HUES64 (cell line): Measurements from ENCODE around the gene NUDT4B. TPM values are rescaled to one million over a fixed set of nuclear protein-coding genes. Genes with fewer than 3 reads are reported as not detected.
"Not testable (repeated sequence)": the region's sequence is repeated elsewhere in the genome, so short reads cannot be mapped to it uniquely, and the experiment has no call there.

Source experiments
- H3K27ac ChIP-seq: 2 replicates; pipeline ENCODE4 v1.7.0; 2013; ENCODE audit warnings: low read depth, low read length, inconsistent platforms
- H3K27me3 ChIP-seq: 2 replicates; pipeline ENCODE4 v1.6.1; 2013; ENCODE audit warnings: mild to moderate bottlenecking, low read length; ENCODE audit not compliant: insufficient read depth
- H3K36me3 ChIP-seq: 2 replicates; pipeline ENCODE4 v1.6.1; 2013; ENCODE audit warnings: mild to moderate bottlenecking, low read length; ENCODE audit not compliant: insufficient read depth
- H3K4me1 ChIP-seq: 2 replicates; pipeline ENCODE4 v1.6.1; 2013; ENCODE audit warnings: mild to moderate bottlenecking, low read length, moderate library complexity; ENCODE audit not compliant: insufficient read depth
- H3K4me3 ChIP-seq: 2 replicates; pipeline ENCODE4 v1.5.1; 2013; ENCODE audit warnings: mild to moderate bottlenecking, low read length, moderate library complexity
- H3K9ac ChIP-seq: 2 replicates; pipeline ENCODE4 v1.6.1; 2013; ENCODE audit warnings: mild to moderate bottlenecking, low read depth, low read length
- H3K9me3 ChIP-seq: 2 replicates; pipeline ENCODE4 v1.6.1; 2013; ENCODE audit warnings: low read depth, low read length; ENCODE audit not compliant: insufficient read depth
- WGBS: fragments of 150-250, 120-280 bp; methylation state at CpG from one replicate; pipeline ENCODE4 v1.1.7; 2013; ENCODE audit warnings: missing lambda C conversion rate; 5-methylcytosine and 5-hydroxymethylcytosine counted together
- polyA plus RNA-seq, 2 experiments: library from polyadenylated mRNA; stranded (reverse); fragments of 50-300 nt; gene quantifications; one replicate each; pipeline ENCODE4 v1.2.3, GENCODE V29; 2013

The NUDT4B gene
- polyA plus RNA-seq (2013, experiment 1 of 2) = 3.4 TPM
- 2.1 TPM for polyA plus RNA-seq (2013, experiment 2 of 2)

DNA sequence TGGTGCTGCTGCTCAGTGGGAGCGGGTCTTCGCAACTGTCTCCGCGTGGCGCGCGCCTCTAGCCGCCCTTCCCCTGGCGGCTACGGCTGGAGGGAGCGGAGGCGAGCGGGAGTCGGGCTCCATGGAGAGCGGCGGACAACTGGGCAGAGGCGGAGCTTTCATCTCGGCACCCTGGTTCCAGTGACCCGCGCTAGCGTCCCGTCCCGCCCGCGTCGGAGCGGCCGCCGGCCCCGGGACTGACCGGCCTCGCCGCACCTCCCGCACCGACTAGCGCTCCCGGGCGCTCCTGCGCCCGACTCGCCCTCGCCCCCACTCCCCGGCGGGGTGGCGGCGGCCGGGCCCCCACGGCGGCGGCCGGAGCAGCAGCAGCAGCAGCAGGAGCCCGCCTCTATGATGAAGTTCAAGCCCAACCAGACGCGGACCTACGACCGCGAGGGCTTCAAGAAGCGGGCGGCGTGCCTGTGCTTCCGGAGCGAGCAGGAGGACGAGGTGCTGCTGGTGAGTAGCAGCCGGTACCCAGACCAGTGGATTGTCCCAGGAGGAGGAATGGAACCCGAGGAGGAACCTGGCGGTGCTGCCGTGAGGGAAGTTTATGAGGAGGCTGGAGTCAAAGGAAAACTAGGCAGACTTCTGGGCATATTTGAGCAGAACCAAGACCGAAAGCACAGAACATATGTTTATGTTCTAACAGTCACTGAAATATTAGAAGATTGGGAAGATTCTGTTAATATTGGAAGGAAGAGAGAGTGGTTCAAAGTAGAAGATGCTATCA lies at the start of gene NUDT4B:
Gene NUDT4B (plus strand): TSS at position 212 of the 772 bp plus-strand sequence. CDS start 179 bp downstream, at position 391.
- WGBS = no CpG with 5 or more reads among the region's 68 CpGs
- H3K4me3 ChIP-seq, H3K9ac ChIP-seq, H3K4me1 ChIP-seq, H3K36me3 ChIP-seq, H3K27ac ChIP-seq, H3K9me3 ChIP-seq, H3K27me3 ChIP-seq: not testable (repeated sequence)

DNA sequence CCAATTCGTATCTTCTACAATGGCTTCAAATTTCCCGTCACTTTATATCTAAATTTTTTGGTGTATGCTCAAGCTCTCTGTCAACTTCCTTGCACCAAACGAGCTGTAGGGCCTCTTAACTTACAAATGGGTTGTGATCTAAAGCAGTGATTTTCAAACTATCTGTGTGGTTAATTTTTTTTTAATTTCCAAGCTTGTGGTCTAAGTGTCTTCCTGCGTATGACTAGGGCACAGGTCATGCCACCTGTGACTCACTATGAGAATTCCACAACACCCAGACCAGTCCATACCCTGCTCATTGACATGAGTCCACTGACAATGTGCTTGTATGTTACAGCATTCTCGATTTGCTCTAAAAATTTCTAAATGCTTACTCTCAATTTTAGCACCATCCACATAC lies 49.2 kb upstream of the NUDT4B start:
- WGBS = no CpG with 5 or more reads among the region's 5 CpGs
- not testable (repeated sequence) for H3K27me3 ChIP-seq, H3K9me3 ChIP-seq, H3K4me3 ChIP-seq, H3K9ac ChIP-seq, H3K27ac ChIP-seq, H3K4me1 ChIP-seq, H3K36me3 ChIP-seq

- H3K4me3 ChIP-seq, H3K9me3 ChIP-seq, H3K27ac ChIP-seq, H3K9ac ChIP-seq, H3K27me3 ChIP-seq, H3K4me1 ChIP-seq, H3K36me3 ChIP-seq: not testable (repeated sequence)
- WGBS = no CpG with 5 or more reads among the region's 1 CpG
These were observed 46.3 kb upstream of the NUDT4B start for GRCh38 chr1:148702242-148702641.

DNA sequence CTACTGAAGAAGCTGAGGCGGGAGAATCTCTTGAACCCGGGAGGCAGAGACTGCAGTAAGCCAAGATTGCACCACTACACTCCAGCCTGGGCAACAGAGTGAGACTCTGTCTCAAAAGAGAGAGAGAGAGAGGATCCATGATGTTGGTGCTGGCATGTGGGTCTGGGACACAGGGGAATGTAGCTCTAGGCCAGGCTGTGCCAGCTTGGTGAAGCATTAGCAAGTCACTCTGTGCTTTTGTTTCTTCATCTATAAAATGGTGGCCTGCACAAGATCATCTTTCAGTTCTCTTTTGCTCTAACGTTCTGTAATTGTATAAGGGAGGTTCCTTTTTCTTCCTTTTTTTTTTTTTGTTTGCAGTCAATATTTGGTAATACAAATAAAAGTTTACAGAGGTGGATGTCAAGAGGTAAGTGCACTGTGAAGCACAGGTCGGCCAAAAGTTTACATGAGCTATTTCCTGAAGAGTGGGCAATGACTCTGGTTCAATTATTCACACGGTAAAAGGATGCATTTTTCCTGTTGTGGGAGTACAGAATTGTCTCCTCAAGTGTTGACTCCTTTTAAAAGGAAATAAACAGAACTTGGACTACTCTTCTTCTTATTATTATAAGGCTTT lies 44.5 kb upstream of the NUDT4B start:
- H3K27ac ChIP-seq, H3K36me3 ChIP-seq, H3K9me3 ChIP-seq, H3K4me1 ChIP-seq, H3K4me3 ChIP-seq, H3K9ac ChIP-seq, H3K27me3 ChIP-seq: not testable (repeated sequence)
- no CpG with 5 or more reads among the region's 5 CpGs for WGBS

DNA sequence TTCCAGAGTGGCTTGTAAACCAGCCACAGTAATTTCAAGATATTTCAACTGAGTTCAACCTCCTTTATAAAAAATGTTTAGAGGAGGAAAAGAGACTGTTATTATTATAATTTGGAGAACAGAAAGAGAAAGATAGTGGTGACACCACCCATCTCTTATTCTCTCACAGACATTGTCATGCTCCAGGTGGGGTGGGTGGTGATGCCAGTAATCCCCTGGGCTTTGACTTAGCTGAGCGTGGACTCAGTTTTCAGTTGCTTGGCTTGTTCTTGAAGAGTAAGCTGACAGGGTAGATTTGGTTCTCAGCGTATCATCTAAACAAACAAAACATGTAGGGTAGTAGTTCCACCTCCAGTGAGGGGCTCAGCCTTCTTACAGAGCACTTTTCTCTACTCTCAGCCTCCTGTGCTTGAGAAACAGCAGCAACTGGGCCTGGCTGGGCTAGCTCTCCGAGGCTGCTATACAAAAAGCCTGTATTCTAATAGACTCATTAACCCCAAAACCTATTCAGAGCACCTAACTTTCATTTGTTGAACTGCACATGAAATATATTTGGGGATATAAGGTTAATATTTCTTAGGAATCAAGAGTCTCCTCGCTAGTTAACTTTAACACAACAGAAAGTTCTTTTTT lies 43.1 kb upstream of the NUDT4B start:
- not testable (repeated sequence) for H3K4me1 ChIP-seq, H3K27ac ChIP-seq, H3K36me3 ChIP-seq, H3K27me3 ChIP-seq, H3K4me3 ChIP-seq, H3K9ac ChIP-seq, H3K9me3 ChIP-seq
- no CpG with 5 or more reads among the region's 4 CpGs for WGBS

GRCh38 chr1:148708779-148709333 lies 39.7 kb upstream of the NUDT4B start:
- not testable (repeated sequence) for H3K9me3 ChIP-seq, H3K36me3 ChIP-seq, H3K9ac ChIP-seq, H3K27ac ChIP-seq, H3K27me3 ChIP-seq, H3K4me1 ChIP-seq, H3K4me3 ChIP-seq
- WGBS = no CpG with 5 or more reads among the region's 1 CpG

- not testable (repeated sequence) for H3K9ac ChIP-seq, H3K27ac ChIP-seq, H3K4me1 ChIP-seq, H3K36me3 ChIP-seq, H3K4me3 ChIP-seq, H3K9me3 ChIP-seq, H3K27me3 ChIP-seq
- no CpG with 5 or more reads among the region's 8 CpGs for WGBS
These were observed 37.6 kb upstream of the NUDT4B start for GRCh38 chr1:148710772-148711523.

- not testable (repeated sequence) for H3K9ac ChIP-seq, H3K27ac ChIP-seq, H3K27me3 ChIP-seq, H3K9me3 ChIP-seq, H3K4me3 ChIP-seq, H3K4me1 ChIP-seq, H3K36me3 ChIP-seq
- no CpG with 5 or more reads among the region's 1 CpG for WGBS
These were observed 36.2 kb upstream of the NUDT4B start for GRCh38 chr1:148712353-148712752.

GRCh38 chr1:148715518-148715917 lies 33.1 kb upstream of the NUDT4B start:
- not testable (repeated sequence) for H3K27me3 ChIP-seq, H3K9me3 ChIP-seq

DNA sequence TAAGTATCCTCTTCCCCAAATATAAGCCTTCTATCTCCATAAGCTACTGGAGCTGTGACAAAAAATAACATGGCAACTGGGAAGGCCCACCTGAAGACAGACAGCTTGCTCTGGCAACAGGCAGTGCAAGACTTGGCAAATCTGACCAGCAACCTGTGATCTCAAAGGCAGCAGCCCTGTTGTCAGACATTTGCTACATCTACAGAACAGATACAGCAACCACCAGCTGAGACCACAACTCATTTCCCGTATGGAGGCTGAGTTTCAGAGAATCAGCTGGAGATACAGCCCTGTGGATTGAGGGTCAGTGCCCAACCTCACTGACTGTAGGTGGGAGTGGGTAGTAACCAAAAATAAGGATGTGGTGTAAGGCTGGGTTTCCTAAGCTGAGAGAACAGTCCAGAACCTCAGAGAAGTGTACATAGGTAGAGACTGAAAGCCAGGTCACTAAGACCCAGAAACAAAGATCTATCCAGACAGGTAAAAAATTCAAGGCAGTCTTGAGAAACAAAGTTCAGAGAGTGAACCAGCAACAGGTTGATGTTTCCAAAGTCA lies 31.5 kb upstream of the NUDT4B start:
- not testable (repeated sequence) for H3K9me3 ChIP-seq, H3K4me1 ChIP-seq, H3K27ac ChIP-seq, H3K9ac ChIP-seq, H3K27me3 ChIP-seq, H3K36me3 ChIP-seq, H3K4me3 ChIP-seq
- no CpG with 5 or more reads among the region's 1 CpG for WGBS

More at GRCh38 chr1:148715518-148715917, 33.1 kb upstream of the NUDT4B start:
- H3K27ac ChIP-seq, H3K4me1 ChIP-seq, H3K36me3 ChIP-seq, H3K9ac ChIP-seq, H3K4me3 ChIP-seq: not testable (repeated sequence)
- no CpG with 5 or more reads among the region's 3 CpGs for WGBS

DNA sequence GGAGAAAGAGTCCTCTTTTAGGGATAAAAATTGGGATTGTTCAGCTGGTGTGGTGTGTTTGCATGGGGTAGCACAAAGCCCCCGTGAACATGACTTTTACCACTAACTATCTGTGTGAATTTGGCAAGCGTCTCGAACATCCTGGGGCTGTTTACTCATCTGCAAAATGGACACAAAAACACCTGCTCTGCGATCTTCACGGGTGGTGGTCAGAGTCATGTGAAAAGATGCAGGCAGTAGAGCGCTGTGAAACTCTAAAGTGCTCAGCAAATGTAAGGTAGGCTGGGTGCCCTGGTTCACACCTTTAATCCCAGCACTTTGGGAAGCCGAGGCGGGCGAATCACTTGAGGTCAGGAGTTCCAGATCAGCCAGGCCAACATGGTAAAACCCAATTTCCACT lies 27.7 kb upstream of the NUDT4B start:
- not testable (repeated sequence) for H3K9me3 ChIP-seq, H3K27me3 ChIP-seq, H3K4me3 ChIP-seq, H3K36me3 ChIP-seq, H3K4me1 ChIP-seq, H3K9ac ChIP-seq, H3K27ac ChIP-seq
- WGBS = no CpG with 5 or more reads among the region's 9 CpGs
